ENCODE data around the gene TMEM269.
A peak's percentile ranks its signal among the peaks of the same experiment; 100 is the strongest.

TMEM269 gene

GRCh38 chr1:42784946-42785693 is at the start of gene TMEM269:
Gene TMEM269, plus strand, starts transcription at chr1:42784991. Its CDS starts 4,903 bp downstream, at chr1:42789894.
- DNase-seq = peak; percentile 58

GRCh38 chr1:42735056-42735455 is 49.7 kb upstream of the TMEM269 start:
- DNase-seq = no peak

GRCh38 chr1:42735477-42736105 is 49.2 kb upstream of the TMEM269 start:
- DNase-seq = no peak

- no peak for DNase-seq
These were observed 48.6 kb upstream of the TMEM269 start for GRCh38 chr1:42736152-42736551.

GRCh38 chr1:42736571-42737200 is 48.1 kb upstream of the TMEM269 start:
- DNase-seq = no peak

- no peak for DNase-seq
These were observed 47.5 kb upstream of the TMEM269 start for GRCh38 chr1:42737257-42737656.

GRCh38 chr1:42737986-42738677 is 46.7 kb upstream of the TMEM269 start:
- DNase-seq = no peak

GRCh38 chr1:42738678-42739226 is 46.0 kb upstream of the TMEM269 start:
- DNase-seq = no peak

GRCh38 chr1:42739753-42740700 is 44.8 kb upstream of the TMEM269 start, which contains the start of gene CLDN19:
Gene CLDN19, minus strand, starts transcription at chr1:42740236. Its CDS starts 173 bp downstream, at chr1:42740063.
- DNase-seq = no peak

- DNase-seq = no peak
These were observed 43.8 kb upstream of the TMEM269 start for GRCh38 chr1:42740851-42741580.

- no peak for DNase-seq
These were observed 43.1 kb upstream of the TMEM269 start for GRCh38 chr1:42741706-42742105.

GRCh38 chr1:42742141-42742540 is 42.6 kb upstream of the TMEM269 start:
- DNase-seq = no peak

- no peak for DNase-seq
These were observed 42.0 kb upstream of the TMEM269 start for GRCh38 chr1:42742617-42743316.

GRCh38 chr1:42743317-42744147 is 41.3 kb upstream of the TMEM269 start:
- DNase-seq = no peak

GRCh38 chr1:42744148-42744413 is 40.7 kb upstream of the TMEM269 start:
- DNase-seq = no peak

- DNase-seq = no peak
These were observed 38.9 kb upstream of the TMEM269 start for GRCh38 chr1:42745851-42746250.

GRCh38 chr1:42746436-42747105 is 38.2 kb upstream of the TMEM269 start:
- no peak for DNase-seq

- DNase-seq = peak; percentile 53
These were observed 37.7 kb upstream of the TMEM269 start for GRCh38 chr1:42747125-42747524.

- no peak for DNase-seq
These were observed 36.8 kb upstream of the TMEM269 start for GRCh38 chr1:42748021-42748420.

Data from stimulated activated CD4-positive, alpha-beta T cell treated with anti-CD3 and anti-CD28 coated beads, Interleukin-15, amount 100 ng/mL, for 24 hours (primary cell).